HG02981 (cell line): Measurements from ENCODE around the gene EFNA2.
A peak's percentile ranks its signal among the peaks of the same experiment; 100 is the strongest.

ENCODE experiments used
- ATAC-seq: cut with Tn5 transposase; IDR thresholded peaks from one replicate; pipeline ENCODE4 v1.9.1; 2021; ENCODE audit warnings: mild to moderate bottlenecking, moderate library complexity; ENCODE audit not compliant: unreplicated experiment

EFNA2 gene

DNA sequence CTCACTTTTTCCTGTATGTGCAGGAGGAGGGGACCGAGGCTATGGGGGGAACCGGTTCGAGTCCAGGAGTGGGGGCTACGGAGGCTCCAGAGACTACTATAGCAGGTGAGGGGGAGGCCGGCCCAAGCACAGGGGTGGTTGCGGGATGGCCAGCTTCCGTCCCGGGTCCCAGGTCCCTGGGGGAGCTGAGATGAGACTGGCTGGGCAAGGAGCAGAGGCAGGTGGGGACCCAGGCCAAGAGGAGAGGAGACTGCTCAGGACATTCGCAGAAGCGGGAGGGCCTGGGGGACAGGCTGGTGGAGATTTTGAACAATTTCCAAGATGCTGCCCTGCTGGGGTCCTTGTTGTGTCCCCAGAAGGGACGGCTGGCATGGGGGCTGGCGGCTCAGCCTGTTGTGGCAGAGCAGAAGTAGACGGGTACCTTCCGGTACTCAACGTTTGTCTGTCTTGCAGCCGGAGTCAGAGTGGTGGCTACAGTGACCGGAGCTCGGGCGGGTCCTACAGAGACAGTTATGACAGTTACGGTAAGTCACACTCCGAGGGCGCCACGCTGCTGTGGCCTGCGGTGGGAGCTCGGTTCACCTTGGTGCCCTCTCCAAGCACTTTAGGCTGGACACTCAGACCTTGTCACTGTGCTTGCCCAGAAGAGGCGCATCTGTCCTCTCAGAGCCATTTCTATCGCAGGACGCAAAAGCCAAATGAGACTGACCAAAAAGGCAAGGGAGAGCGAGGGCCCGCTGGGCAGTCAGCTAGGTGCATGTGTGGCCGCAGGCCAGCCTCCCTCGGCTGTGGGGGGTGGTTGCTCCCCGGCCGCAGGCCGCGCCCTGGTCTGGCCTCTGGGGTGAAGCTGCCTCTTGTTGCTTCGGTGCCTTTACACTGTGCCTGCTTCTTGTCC, 13.9 kb upstream of the EFNA2 start:
- no peak for ATAC-seq

DNA sequence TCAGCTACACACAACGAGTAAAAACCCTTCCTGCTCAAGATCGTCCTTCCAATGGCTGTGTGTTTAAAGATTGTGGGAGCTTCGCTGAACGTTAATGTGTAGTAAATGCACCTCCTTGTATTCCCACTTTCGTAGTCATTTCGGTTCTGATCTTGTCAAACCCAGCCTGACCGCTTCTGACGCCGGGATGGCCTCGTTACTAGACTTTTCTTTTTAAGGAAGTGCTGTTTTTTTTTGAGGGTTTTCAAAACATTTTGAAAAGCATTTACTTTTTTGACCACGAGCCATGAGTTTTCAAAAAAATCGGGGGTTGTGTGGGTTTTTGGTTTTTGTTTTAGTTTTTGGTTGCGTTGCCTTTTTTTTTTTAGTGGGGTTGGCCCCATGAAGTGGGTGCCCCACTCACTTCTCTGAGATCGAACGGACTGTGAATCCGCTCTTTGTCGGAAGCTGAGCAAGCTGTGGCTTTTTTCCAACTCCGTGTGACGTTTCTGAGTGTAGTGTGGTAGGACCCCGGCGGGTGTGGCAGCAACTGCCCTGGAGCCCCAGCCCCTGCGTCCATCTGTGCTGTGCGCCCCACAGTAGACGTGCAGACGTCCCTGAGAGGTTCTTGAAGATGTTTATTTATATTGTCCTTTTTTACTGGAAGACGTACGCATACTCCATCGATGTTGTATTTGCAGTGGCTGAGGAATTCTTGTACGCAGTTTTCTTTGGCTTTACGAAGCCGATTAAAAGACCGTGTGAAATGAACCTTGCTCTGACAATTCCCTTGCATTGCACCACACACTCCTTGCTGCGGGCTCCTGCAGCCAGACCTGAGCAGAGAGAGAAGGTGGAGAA, 13.0 kb upstream of the EFNA2 start:
- ATAC-seq = no peak

DNA sequence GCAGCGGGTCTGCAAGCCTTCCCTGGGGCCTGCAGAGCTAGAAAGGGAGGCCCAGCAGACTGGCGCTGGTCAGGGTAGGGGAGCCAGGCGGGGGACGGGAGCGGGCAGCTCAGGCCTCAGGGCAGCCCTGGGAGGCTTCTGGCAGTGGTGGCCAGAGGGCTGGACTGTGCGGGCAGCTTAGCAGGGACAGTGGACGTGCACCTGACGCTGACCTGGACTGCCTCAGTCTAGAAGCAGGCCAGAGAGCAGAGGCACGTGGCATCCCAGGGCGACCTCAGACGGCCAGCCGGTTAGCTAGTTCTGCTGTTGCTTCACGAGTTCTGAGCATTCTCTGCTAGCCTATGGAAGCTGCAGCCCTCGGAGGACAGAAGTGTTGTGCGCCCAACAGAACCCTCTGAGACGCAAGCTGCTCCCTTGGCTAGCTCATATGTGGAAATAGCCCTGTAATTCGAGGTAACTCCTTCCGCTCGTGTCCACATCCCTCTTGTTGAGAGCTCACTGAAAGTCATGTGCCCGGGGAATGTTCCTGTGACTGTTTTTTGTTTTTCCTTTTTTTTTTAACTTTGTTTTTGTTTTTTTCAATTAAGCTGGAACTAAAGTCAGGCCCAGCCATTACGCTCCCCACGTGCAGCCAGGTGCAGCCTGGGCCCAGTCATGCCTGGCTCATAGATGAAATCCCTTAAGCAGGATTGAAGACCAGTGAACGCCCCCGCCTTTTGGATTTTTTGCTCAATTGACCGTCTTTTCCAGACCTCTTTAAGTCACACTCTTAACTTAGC, 12.2 kb upstream of the EFNA2 start:
- ATAC-seq = no peak

DNA sequence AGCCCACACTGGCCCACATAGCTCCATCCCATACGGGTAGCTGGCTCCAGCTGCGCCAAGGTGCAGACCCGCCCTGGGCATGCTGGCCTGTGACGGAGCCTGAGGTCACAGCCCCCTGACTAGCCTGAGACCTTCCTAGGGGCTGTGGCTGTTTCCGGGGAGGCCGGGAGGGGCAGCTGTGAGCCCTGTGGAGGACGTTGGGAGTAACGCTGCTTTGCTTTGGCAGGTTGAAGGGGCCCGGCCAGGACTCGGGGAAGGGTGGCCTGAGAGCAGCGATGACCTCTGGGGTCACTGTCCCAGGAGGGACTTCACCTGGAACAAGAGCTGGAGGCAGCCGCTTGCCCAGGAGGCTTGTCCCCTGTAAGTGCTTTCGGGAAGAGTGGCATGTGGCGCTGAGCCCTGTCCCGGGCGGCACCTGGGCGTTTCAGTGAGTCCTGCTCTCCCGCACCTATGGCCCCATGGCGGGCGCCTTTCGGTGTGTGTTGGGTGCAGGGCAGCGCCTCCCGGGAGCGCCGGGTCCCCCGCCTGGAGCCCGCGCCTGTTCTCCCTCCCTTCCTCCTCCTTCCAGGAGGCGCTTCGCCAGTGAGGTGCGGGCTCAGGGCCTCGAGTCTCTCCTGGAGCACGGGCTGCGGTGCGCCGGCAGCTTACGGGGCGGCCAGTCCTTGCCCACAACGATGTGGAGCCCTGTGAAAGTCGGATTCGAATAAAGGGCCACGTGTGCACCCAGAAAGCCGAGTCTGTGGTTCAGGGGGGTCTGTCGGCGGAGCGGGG, 11.4 kb upstream of the EFNA2 start:
- no peak for ATAC-seq

DNA sequence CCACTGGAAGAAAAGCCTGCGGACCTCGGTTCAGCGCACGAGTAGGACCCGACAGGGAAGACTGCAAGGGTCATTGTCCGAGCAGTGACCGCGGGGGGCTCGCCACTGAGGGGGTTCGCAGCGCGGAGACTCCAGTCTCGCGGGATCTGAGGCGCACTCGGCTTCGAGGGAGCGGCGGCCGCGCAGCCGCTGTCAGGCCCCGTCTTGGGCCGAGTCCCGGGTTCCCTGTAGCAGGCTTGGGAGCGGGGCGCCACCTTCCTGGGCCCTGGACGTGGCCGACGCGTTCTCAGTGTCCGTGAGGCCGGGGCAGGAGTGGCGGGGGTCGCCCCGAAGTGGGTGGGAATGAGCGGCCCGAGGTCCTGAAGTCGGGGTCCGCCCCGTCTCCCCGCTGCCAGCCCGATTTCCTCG, 10.8 kb upstream of the EFNA2 start:
- no peak for ATAC-seq

DNA sequence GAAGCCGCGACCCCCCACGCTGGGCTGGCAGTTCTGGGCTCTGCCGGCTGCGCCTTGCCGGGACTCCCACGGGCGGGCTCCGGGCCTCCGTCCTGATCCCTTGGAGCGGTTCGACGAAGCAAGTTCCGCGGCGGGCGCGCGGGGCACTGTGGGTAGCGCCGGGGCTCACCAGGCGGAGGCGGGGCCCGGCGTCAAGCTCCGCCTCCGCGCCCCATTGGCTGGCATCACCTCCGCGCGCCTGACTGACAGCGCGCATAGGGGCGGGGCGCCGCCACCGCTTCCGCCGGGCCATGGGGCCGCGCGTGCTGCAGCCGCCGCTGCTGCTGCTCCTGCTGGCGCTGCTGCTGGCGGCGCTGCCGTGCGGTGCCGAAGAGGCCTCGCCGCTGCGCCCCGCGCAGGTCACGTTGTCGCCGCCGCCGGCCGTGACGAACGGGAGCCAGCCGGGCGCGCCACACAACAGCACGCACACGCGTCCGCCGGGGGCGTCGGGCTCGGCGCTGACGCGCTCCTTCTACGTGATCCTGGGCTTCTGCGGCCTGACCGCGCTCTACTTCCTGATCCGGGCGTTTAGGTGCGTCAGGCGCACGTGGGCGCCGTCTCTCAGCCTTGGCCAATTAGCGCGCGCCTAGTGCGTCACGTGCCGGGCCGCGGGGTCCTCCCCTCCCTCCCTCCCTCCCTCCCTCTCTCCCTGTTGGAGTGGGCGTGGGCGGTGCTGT, 10.3 kb upstream of the EFNA2 start, which contains the start of gene FAM174C:
Gene FAM174C, plus strand, starts transcription at position 271 of the 716 bp plus-strand sequence. Its CDS starts 20 bp downstream, at position 291.
- ATAC-seq = peak; percentile 75

DNA sequence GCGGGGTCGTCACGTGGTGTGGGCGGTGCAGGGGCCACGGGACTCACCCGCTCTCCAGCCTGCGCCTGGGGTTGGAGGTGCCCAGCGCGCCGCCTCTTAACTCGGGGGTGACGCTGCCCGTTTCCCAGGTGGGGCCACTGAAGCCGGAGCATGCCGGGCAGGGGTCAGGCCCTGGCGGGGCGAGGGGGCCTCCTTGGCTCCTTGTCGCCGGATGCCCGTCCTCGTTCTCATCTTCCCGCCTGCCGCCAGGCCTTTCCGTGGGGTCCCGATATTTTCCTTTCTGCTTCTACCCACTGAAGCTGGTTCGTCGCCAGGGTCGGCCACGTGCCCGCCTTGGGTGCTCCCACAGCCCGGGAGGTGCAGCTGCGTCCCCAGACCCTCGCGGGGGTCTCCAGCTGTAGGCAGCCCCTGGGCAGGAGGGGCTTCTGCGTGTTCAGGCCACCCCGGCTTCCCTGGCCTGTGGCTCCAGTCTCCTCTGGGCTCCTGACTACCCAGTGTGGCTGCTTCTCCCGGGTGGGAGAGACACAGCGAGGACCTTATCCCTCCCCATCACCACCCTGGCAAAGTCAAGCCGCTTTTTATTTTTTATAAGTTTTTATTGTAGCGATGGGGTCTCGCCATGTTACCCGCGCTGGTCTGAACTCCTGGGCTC, 9.6 kb upstream of the EFNA2 start:
- no peak for ATAC-seq

DNA sequence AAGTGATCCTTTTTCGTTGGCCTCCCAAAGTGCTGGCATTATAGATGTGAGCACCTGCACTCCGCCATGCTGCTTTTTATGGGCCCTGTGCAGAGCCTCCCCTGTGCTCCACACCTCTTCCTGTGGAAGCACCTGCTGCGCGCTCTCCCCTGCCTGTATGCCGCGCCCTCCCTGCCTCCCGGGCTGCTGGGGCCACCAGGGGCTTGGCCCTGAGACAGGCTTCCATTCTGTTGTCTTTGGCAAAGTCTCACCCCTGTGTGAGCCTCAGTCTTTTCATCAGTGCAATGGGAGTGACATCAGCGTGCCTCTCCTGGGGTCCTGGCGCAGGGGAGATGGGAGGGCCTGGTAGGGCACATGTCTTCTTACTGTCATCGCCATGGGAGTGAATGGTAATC, 9.0 kb upstream of the EFNA2 start:
- ATAC-seq = no peak

DNA sequence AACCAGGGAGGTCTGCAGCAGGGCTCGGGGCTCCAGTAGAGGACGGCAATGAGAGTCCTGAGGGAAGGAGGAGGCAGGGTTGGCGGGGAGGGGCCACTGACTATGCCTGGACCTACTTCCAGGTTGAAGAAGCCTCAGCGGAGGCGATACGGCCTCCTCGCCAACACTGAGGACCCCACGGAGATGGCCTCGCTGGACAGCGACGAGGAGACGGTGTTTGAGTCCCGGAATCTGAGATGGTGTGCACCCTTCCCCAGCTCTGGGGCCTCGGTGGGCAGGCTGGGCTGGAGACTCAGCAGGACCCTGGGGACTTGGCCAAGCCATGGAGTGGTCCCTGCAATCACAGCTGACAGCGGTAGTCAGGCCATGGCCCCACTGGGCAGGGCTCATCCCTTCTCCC, 8.6 kb upstream of the EFNA2 start:
- no peak for ATAC-seq

DNA sequence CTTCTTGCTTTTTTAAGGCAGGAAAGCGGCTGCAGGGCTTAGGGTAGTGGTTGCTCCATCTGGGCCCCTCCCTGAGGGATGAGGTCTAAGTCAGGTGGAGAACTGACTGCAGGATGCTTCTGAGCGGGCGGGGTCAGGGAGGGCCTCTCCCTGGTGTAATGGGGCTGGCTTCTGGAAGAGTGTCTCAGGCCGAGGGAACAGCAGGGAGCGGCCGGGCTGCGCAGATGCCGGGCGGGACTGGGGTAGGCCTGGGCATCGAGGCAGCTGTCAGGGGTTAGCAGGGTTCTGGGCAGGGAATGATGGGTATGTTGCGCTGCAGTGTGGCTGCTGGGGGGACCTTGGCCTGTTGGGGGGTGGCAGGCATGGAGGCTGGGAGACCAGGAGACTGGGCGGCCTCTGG, 7.6 kb upstream of the EFNA2 start:
- ATAC-seq = no peak

DNA sequence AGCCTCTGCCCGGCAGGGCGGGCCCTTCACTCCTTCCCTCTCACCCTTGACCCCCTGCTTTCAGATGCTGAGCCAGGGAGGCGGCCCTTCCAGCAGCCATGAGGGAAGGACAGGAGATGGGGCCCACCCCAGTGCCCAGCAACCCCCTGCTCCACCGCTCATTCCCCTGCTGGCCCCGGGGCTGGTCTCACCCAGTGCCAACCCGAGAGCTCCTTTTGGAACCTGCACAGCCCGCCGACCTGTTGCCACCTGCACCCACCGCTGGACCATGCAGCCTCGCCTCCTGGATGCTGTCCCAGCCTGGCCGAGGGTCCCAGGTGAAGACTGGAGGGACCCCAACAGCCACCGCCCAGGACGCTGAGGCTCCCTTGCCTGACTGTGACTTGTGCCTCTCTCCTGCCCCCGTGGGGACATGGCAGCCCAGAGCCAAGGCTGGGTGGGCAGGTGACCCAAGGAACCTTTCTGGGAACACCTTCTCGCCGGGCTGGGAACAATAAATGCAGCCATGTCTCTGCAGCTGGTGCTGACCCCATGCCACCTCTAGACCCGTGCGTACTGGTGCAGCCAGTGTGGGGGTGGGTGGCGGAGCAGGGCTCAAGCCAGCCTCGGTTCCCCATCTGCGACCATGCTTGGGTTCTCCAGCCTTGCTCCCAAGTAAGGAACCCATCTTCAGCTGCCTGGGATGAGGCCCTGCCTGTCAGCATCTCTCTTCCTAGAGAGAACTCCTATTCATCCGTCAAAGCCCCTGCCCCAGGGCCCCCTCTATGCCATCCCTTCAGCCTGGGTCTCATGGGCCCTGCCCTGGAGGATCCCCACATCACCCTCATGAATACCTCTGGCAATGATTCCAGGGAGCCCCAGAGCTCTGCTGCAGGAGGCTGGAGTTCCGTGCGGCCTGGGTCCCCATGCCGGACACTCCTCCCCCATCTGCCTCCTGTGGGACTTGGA, 6.7 kb upstream of the EFNA2 start:
- no peak for ATAC-seq

DNA sequence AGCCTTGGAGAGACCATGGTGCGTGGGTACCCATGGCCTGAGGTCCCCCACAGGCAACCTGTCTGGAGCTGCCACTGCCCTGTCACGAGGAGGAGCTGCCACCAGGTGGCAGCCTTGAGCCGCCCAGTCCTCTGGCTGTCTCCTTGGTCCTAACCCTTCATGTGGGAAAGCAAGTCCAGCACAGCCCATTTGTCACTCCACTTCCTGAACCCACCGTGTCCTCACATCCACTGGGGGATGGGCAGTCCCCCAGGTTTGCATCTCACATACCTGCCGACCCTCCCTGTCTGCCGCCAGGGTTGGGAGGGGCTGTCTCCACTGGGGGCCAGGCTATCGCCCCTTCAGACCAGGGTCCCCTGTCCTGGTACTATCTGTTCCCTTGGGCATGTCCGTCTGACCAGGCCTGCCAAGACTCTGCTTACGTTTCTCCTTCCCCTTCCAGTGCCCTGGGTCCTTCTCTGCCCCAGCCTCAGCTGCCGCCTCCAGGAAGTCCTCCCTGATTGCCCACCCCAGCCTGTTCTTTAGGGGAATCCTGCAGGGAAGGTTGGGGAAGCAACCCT, 5.8 kb upstream of the EFNA2 start:
- no peak for ATAC-seq

DNA sequence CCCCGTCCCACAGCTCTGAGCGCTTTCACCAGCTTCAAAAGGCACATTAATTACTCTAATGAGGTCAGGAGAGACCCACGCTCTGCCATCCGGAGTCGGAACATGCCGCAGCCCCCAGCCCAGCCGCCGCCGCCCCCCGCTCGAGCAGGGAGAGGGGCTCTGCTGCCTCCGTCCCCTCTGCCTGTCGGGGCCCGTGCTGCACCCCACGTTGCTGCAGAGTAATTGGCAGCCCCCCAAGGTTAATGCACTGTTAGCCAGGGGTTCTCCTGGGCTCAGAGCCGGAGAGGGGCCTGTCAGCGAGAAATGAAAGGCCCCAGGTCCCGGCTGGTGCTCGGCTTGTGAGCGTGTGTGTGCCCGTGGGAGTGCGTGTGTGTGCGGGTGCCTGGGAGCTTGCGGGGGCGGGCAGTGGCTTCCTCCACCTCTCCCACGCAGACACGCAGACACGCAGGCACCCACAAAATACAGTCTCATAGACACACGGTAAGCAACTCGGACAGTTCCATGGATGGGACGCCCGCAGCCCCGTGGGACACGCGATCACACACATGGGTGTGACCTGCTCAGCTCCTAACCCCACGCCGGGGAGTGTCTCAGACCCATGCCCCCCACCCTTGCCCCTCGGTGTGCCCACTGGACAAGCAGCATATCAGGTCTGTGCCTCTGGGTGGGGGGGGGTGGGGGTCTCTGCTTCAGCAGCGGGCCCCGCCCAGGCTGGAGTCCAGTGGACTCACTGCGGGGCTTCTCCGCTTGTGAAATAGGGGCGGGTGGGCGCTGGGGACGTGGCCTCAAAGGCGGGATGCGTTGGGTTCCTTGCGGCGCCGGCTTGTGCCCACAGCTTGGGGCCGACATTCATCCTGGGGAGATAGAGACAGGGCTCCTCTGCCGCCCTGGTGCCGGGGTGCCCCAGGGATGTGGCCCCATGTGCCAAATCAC, 4.8 kb upstream of the EFNA2 start:
- ATAC-seq = no peak

DNA sequence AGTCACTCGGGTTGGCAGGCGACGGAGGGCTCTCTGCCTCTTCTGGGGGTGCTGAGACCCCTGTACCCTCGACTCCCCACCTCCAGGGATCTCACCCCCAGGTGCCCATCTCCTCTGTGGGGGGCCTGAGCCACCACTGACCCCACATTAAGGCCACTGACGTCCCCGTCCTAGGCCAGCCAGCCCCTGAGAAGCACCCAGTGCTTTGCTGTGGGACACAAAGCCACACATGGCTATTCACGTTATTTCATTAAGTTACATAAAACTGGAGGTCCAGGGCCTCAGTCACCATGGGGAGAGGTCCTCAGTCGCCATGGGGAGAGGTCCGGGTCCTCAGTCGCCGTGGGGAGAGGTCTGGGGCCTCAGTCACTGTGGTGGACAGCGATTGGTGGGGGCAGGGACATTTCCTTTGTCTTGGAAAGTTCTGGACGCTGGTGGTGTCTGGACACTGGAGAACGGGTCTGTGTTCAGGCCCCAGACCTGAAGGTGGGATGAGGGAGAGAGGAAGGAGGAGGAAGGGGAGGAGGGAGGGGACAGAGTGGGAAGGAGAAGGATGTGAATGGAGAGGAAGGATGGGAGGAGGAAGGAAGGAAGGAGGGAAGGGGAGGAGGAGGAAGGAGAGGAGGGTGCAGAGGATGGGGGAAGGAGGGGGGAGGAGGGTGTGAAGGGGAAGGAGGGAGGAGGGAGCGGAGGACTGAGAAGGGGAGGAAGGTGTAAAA, 3.9 kb upstream of the EFNA2 start:
- ATAC-seq = no peak

DNA sequence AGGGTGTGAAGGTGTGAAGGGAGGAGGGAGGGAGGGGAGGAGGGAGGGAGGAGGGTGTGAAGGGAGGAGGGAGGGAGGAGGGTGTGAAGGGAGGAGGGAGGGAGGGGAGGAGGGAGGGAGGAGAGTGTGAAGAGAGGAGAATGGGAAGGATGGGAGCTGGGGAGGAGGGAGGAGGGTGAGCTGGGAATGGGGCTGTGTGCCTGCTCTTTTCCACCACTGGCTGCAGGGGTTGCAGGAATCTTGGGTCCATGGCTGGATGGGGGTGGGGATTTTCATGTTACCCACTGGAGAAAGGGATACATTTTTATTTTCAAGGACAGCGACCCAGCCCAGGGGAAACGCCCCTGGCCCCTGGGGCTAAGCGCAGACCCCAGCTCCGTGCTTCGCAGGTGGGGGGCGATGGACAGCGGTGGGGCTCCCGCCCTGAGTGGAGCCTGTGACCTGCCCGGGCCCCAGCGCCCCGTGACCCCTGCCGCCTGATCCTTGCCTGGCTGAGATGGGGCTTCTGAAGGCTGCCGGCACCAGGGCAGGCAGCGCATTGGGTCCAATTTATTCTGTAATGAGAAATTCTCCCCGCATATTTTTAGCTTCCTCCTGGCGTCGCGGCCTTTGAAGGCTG, 3.0 kb upstream of the EFNA2 start:
- no peak for ATAC-seq
